HG03521 (cell line): ENCODE data around the gene SLC12A4.

ENCODE experiments used
- ATAC-seq: cut with Tn5 transposase; IDR thresholded peaks from one replicate; pipeline ENCODE4 v1.9.1; 2021; ENCODE audit warnings: mild to moderate bottlenecking, moderate library complexity; ENCODE audit not compliant: unreplicated experiment

SLC12A4 gene

DNA sequence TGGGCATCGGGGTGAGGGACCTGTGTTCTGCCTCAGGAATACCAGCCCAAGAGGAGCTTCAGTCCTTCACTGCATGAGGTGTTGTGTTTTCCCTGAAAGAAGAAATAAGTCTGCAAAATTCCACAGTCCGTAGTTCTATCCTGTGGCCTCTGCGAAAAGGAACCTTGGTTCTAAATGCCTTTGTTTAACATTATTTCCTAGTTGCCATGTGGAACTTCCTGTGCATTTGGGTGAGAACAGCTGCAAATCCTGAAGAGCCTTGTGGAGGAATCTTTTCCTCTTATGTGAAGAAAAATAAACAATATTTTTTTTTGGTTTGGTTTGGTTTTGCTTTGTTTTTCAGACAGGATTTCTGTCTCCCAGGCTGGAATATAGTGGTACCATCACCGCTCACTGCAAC, 65.6 kb downstream of the SLC12A4 start:
- no peak for ATAC-seq

DNA sequence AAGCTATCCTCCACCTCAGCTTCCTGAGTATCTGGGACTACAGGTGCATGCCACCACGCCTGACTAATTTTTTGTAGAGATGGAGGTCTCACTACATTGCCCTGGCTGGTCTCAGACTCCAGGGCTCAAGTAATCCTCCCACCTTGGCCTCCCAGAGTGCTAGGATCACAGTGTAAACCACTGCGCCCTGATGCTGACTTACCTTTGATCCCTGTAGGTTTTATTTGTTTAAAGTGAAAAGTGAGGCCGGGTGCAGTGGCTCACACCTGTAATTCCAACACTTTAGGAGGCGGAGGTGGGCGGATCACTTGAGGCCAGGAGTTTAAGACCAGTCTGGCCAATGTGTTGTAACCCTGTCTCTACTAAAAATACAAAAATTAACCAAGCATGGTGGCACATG, 66.7 kb downstream of the SLC12A4 start:
- no peak for ATAC-seq

DNA sequence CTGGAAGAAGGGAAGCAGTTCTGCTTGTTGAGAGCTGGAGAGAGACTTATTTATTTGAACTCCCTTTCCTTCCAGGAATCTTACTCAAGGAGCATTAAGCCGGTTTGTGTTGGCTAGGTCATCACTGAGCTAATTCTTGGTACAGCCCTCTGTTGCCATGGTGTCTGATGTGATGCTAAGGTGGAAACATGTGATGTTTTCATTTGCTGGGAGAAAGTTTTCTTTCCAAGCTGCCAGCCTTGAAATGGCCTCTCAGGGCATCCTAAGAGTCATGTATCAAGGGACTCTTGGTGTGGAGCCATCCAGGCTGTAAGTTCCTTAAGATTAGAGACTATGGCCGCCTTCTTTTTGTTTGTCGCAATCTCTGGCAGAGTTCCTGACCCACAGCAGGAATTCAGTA, 71.2 kb downstream of the SLC12A4 start:
- ATAC-seq: no peak

DNA sequence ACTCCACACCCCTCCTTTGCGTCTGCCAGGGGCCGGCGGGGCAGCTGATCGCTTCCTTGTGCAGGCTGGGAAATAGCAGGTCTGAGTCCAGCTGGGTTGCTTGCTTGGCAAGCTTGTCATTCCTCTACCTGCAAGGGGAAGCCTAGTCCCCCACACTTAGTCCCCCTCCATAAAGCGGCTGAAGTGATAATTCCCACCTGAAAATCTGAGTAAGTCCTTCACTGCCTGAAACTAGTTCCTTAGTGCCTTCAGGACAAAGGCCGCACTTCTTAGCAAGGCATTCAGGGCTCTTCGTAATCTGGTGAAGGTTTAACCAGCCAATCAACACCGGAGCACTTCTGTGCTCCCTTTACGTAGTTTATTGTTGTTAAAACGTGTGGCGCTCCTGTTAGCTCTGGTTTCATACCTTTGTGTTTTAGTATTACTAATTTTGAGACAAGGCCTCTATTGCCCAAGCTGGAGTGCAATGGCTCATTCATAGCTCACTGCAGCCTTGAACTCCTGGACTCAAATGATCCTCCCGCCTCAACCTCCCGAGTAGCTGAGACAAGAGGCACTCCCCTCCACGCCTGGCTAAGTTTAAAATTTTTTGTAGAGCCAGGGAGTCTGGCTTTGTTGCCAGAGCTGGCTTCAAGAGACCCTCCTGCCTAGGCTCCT, 74.6 kb downstream of the SLC12A4 start:
- ATAC-seq: no peak
